ENCODE data around the gene ARL16.

Gene ARL16

DNA sequence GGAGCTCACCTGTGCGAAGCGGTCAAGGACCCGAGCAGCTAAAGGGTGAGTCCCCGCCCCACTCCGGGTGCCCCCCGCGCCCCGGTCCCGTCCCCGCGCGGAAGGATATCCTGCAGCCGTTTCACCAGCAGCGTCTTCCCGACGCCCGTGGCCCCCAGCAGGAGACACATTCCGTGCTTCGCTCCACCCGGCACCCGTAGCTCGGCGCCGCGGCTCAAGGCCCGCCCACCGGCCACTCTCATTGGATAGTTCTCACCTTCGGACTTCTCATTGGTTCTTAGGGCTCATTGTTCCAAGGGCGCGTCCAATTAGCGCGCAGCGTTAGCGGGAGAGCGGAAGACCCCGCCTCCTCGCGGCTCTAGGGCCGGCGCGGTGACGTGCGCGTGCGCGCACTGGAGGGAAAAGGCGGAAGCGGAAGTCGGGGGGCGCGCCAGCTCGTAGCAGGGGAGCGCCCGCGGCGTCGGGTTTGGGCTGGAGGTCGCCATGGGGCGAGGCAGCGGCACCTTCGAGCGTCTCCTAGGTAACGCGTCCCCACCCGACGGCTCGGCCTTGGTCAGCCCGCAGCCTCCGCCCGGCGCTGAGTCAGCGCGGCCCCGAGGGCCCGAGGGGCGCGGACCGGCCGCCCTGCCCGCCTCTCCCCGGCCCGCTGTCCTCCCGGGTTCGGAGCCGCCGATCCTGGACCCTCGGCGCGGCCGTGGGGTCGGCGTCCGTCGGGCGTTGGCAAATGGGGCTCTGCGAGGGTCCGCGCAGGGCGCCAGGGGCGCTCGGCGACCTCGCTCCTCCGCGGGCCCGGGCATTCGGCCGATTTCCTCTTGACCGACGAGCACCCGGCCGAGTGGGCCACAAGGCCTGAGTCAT, at the start of gene ARL16, which contains the start of gene HGS:
TSS of gene ARL16 (minus strand) at position 214 of the 858 bp plus-strand sequence. CDS start at position 170, 44 bp downstream.
TSS of gene HGS (plus strand) at position 428 of the 858 bp plus-strand sequence. CDS start at position 484, 56 bp downstream.
- DNase-seq (ENCODE audit: low read depth), result peak; percentile 96

DNA sequence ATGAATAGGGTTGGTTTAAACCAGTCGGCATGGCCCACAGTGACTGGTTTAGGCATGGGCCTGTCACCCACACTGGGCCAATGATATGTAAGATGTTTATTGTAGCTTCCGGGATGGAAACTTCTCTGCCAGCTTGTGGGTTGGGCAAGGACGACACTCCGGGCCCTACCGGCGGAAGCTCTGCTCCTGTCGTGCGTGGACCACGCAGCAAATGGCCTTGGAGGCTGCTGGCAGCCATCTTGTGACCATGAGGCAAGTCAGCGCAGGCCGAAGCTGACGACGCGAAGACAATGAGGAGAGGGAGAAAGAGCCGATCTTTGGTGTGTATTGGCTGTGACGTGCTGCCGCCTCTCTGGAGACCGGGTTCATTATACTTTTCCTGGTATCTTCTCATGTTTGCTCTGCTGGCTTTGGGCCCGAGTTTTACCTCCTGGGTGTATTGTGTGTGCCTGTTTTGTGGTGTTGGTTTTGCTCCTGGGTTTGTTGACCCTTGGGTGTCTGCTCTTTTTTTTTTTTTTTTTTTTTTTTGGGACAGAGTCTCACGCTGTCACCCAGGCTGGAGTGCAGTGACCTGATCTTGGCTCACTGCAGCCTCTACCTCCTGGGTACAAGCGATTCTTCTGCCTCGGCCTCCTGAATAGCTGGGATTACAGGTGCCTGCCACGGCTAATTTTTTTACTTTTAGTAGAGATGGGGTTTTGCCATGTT, 43.9 kb upstream of the ARL16 start:
- DNase-seq (ENCODE audit: low read depth), result no peak

DNA sequence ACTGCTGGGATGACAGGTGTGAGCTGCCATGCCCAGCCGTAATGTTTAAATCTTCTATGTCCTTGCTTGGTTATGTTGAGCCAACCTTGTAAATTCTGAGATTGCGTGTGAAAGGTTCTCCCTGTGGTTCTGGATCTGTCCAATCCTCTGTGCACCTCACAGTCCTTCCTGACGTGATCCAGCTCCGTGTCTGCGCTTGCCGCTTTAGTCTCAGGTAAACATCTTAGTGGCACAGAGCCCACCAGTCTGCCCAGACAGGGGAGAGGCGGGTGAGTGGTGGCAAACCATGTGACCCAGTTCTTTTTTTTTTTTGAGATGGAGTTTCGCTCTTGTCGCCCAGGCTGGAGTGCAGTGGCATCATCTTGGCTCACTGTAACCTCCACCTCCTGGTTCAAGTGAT, 42.4 kb upstream of the ARL16 start:
- DNase-seq (ENCODE audit: low read depth), result no peak

- DNase-seq (ENCODE audit: low read depth), result no peak
Observed at GRCh38 chr17:81725439-81725838, 41.8 kb upstream of the ARL16 start.

DNA sequence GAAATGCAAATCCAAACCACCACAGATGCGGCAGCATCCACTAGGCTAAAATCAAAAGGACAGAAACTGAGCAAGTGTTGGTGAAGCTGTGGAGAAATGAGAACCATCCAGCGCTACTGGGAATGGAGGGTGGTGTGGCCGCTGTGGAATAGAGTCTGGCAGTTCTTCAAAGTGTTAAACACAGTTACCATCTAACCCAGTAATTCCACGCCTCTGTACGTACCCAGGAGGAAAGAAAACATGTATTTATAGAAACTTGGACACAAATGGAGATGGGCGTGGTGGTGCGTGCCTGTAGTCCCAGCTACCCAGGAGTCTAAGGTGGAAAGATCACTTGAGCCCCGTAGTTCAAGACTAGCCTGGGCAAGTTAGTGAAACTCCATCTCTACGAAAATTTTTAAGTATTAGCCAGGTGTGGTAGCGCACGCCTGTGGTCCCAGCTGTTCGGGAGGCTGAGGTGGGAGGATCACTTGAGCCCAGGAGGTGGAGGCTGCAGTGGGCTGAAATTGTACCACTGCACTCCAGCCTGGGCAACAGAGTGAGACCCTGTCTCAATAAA, 40.1 kb upstream of the ARL16 start:
- no peak for DNase-seq (ENCODE audit: low read depth)

- no peak for DNase-seq (ENCODE audit: low read depth)
Observed at GRCh38 chr17:81722184-81723120, 38.9 kb upstream of the ARL16 start.

DNA sequence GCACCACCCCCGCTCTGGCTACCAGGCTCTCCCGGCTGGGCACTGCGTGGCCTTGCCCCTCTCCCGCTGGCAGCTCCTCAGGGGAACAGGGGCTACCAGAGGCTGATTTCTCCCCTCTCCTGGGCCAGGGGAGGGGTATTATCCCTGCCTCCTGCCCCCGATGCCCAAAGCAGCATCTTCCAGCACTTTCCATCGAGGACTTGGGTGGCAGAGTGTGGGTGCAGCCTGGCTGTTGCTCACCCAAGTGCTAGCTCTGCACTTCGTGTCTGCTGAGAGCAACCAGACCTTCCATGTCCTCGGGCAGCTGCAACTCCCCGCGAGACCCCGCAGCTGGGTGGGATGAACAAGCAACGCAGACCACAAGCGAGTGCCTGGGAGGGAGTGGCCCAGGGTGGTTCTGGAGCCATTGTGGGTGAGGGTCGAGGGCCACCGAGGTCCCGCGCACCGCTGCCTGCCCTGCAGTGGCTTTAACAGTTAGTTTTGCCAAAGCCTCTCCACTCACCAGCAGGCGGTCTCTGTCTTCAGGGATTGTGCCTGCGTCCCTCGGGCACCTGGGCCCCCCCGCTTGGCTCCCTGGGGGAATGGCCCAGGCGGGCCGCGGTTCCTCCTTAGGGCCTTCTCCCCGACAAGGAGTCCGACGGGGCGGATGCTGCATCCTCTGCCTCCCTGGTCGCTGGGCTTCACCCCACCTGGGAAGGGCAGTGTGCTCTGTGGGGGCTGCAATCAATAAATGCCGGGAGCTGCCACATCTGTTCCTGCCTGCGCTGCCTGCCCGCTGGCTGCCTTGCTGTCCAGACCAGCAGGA, 36.9 kb upstream of the ARL16 start:
- no peak for DNase-seq (ENCODE audit: low read depth)

DNA sequence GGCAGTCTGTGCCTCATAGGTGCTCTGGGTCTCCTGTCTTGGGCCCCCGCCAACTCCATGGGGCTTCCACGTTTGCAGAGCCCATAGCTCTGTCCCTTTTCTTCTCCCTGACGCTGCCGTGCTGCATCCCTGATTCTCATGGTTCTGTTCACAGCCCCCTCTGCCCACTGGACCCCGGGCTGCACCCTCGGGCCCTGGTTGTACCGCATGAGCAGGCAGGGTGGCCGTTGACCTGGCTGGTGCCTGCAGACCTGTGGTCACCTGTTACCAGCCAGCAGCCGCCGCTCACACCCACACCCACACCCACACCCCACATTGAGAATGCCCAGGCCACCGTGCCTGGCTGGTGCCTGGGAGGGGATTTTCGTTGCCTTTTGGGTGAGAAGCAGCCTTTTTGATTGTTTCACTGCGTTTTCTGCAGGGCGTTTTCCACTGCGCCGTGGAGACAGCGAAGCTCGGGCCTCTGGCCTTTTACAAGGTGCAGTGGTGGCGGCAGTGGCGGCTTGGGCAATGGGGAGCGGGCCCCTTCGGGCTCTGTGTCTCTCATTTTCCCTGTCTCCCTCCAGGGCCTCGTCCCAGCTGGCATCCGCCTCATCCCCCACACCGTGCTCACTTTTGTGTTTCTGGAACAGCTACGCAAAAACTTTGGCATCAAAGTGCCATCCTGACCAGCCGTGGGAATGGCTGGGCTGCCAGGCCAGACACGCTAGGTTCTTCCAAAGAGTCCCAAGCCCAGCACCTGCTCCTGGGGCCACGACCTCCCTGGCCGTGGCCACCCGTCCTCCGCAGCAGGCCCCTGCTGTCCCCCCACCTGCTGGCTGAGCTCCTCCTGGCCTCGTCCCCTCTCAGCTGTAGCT, 36.0 kb upstream of the ARL16 start:
- no peak for DNase-seq (ENCODE audit: low read depth)

DNA sequence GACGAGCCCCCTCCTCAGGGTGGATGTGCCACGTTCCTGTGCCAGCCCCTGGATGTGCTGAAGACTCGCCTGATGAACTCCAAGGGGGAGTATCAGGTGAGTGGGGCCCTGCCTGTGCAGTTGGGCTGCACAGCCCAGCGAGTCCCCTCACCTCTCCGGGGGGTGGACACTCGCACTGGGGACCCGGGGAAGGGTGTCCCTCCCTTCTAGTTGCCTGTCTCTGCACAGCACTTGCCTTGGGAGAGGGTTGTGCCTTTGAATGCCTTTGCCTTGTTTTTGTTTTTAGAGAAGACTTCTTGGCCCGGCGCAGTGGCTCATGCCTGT, 34.1 kb upstream of the ARL16 start:
- DNase-seq (ENCODE audit: low read depth), result no peak

DNA sequence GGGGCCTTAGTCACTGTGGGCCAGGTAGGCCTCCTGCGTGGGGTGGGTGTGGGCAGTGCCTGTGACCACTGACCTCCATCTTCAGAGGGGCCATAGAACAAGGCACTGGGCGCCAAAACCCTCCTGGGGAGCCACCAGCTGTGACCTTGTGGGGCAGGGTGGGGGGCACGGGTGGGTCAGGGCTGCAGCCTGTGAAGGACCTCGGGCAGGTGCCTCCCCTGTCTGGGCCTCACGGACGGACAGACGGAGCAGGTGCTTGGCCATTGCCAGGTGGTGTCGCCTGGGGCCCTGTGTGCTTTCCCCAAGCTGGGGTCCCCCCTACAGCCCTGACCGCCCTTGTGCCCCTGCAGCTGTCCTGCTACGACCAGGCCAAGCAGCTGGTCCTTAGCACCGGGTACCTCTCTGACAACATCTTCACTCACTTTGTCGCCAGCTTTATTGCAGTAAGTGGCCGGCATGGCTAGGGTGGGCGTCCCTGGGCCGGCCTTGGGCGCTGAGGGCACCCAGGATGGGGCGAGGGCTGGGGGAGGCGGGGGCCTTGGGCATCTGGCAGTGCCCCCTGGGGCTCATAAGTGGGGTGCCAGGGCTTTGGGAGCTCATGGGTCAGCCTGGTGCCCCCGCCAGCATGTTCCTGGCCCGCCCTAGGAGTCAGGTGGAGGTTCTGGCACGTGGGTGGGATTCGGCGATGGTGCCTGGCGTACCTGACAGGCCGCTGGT, 33.6 kb upstream of the ARL16 start:
- DNase-seq (ENCODE audit: low read depth), result no peak

DNA sequence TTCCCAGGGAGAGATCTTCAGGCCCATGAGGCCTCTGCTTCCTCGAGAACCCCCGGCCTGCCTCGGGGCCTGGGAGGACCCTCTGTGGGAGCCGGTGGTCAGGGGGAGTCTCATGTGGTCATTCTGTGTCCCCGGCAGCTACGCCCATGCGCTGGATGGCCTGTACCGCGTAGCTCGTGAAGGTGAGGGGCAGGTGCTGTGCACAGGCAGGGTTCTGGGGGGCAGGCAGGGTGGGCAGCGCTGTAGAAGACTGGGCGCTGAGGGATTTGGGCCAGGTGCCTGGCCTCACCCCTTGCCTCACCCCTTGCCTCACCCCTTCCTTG, 33.0 kb upstream of the ARL16 start:
- no peak for DNase-seq (ENCODE audit: low read depth)

DNA sequence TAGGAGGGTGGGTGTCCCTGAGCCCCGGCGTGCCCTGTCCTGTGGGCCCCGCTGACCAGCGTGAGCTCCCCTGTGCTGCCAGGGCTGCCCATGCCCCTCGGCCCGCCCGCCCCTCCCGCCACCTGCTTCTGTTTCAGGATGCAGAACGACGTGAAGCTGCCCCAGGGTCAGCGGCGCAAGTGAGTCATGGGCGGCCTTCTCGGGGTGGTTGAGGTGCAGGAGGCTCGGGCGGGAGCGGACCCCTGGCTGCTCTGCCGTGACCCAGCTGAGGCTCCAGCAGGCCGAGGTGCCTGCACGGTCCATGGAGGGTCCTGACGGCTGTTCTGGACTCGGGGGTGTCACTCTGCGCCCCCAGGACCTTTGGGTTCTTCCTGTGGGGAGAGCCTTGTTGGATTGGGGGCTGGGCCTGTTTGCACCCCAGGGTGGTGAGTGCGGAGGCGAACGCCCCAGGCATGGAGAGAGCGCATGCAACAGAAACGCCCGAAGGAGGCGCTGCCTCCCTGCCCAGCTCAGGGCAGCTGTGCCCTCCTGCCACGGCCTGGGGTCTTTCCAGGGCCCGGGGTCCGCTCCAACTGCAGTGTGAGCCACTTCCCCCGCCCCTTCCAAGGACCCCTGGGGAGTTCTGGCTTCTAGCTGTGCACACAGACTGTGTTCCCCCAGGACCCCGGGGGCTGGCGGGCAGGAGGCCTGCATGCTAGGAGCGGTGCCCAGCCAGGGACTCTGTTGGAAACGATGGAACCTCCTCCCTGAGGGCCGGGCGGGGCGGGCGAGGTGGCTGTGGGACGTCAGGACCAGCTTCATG, 32.5 kb upstream of the ARL16 start:
- no peak for DNase-seq (ENCODE audit: low read depth)

DNA sequence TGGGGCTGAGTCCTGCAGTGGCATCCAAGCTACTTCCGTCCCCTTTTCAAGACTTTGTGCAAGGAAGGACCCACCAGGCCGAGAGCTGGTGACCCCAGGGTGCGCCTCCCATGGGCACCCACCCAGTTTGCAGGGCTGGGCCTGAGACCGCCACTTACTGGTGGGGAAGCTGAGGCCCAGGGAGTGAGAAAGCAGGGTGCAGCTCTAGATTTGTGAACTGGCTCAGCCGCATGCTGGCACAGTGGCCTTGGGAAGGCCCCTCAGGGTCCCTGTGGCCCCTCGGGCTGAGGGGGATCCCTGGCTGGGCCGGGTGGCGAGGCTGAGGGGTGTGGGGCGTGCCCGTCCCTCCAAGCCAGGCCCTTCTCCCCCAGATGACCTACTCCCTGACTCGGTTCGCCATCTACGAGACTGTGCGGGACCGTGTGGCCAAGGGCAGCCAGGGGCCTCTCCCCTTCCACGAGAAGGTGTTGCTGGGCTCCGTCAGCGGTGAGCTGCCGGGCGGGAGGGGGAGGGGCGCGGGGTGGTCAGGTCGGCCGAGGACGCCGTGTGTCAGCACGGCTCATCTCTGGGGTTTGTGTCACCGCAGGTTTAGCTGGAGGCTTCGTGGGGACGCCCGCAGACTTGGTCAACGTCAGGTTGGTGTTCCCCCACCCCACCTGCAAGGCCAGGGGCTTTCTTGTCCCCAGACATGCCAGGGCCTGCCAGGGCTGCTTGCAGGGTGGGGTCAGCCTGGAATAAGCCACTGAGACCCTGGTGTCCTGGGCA, 31.7 kb upstream of the ARL16 start:
- DNase-seq (ENCODE audit: low read depth), result no peak

DNA sequence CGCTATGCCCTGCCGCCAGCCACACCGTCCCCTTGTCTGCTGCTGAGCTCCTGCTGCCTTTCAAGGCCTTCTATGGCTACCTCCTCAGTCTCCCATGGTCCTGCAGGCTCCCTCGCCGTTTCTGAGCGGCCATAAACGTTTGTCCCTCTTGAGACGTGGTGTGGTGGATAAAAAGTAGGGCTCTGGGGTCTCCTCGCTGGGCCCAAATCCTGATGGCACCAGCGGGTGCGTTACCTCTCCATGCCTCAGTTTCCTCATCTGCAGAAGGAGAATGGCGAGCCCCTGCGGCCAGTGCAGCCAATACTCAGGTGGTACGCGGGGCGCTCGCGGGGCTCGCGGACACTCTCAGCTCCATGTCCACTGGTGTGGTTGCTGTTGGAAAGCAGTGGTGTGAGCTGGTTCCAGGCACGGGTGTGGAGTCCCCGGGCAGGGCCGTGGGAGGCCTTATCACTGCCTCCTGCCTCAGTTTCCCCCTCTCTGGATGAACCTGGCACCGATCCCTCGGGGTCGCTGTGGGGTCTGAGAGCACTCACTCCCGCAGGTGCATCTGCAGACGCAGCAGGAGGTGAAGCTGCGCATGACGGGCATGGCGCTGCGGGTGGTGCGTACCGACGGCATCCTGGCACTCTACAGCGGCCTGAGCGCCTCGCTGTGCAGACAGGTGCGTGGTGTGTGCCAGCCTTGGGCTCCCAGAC, 31.0 kb upstream of the ARL16 start:
- no peak for DNase-seq (ENCODE audit: low read depth)

- DNase-seq (ENCODE audit: low read depth), result no peak
Observed at GRCh38 chr17:81713556-81714411, 30.2 kb upstream of the ARL16 start.

GRCh38 chr17:81713004-81713555, 29.5 kb upstream of the ARL16 start:
- DNase-seq (ENCODE audit: low read depth), result no peak

Measured in stimulated activated CD8-positive, alpha-beta memory T cell treated with anti-CD3 and anti-CD28 coated beads, Interleukin-12 subunit alpha, Interleukin-12 subunit beta, amount 100 ng/mL, for 4 hours (primary cell).